ENCODE measurements around the gene FOXN3. TPM values are rescaled to one million over a fixed set of nuclear protein-coding genes. Genes with fewer than 3 reads are reported as not detected.

The FOXN3 gene
- 10 to 100 TPM; 42.3 to 61.6 TPM for total RNA-seq

GRCh38 chr14:89417091-89417464 is at the start of gene FOXN3:
Gene FOXN3, minus strand, starts transcription at chr14:89417233. Its CDS starts 4,757 bp downstream, at chr14:89412476.
- Histone ChIP-seq H3K27ac (peak within 1 kb of the TSS; percentile 93 to 95 (median 94)), H3K36me3 (replicated peaks in 1 of 2; ENCODE audit: insufficient read depth in 1 of 2, low read depth in 2 of 2) (no peaks in the 10 kb centered on the region), H3K27me3 (no peaks in the 10 kb centered on the region), H3K9me3 (no peaks in the 10 kb centered on the region), H3K4me3 (peak within 1 kb of the TSS; percentile 59 to 84), H3K4me1 (peaks cover 30% of the 10 kb centered on the region)
- peak; percentile 84 for ATAC-seq
- DNase-seq = peak; percentile 93 to 95 (median 93)
- intact Hi-C loops (cut with DNase I) = loop anchor here (10.0 kb wide), 1 partner anchor 382 kb away; no protein-coding TSS in a partner anchor
- TF ChIP-seq, protein P1, sequence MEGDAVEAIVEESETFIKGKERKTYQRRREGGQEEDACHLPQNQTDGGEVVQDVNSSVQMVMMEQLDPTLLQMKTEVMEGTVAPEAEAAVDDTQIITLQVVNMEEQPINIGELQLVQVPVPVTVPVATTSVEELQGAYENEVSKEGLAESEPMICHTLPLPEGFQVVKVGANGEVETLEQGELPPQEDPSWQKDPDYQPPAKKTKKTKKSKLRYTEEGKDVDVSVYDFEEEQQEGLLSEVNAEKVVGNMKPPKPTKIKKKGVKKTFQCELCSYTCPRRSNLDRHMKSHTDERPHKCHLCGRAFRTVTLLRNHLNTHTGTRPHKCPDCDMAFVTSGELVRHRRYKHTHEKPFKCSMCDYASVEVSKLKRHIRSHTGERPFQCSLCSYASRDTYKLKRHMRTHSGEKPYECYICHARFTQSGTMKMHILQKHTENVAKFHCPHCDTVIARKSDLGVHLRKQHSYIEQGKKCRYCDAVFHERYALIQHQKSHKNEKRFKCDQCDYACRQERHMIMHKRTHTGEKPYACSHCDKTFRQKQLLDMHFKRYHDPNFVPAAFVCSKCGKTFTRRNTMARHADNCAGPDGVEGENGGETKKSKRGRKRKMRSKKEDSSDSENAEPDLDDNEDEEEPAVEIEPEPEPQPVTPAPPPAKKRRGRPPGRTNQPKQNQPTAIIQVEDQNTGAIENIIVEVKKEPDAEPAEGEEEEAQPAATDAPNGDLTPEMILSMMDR (IDR thresholded peaks at IDR 0.05) = peak in 1 of 7 experiments; percentile 21
- peak in 2 of 3 donors; percentile 39 to 41 for TF ChIP-seq POLR2A (IDR thresholded peaks at IDR 0.05)
- 0% methylated on average over 3 to 37 of the region's 54 CpGs for WGBS, 2 donors

DNA sequence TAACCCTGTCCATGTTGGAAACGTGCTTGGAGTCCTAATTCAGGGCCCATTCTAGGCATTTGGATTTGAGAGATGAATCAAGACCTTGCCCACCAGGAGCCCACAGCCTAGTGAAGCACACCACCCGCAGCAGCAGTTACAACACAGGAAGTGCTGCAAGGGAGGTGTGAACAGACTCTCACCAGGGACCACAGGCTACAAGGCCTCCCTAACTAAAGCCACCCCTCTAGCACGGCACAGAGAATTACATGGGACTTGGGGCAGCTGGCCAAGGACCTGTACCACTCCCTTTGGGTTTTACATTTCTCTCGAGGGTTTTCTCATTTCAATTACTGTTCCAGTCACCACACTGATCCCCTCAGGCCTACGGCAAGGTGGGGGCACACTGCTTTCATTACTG is 49.5 kb upstream of the FOXN3 start:
- intact Hi-C loops (cut with DNase I) = no loop called here

GRCh38 chr14:89465876-89466275 is 48.8 kb upstream of the FOXN3 start:
- Histone ChIP-seq H3K27me3 (no peaks in the 10 kb centered on the region), H3K27ac (no peak overlapping the region), H3K36me3 (replicated peaks in 1 of 2; ENCODE audit: insufficient read depth in 1 of 2, low read depth in 2 of 2) (no peaks in the 10 kb centered on the region), H3K4me3 (no peak overlapping the region), H3K9me3 (no peaks in the 10 kb centered on the region), H3K4me1 (no peaks in the 10 kb centered on the region)
- WGBS, 2 donors = 70 to 72% methylated on average over 5 of the region's 5 CpGs
- TF ChIP-seq, protein P1 (IDR thresholded peaks at IDR 0.05) = no peak
- no peak for TF ChIP-seq POLR2A (IDR thresholded peaks at IDR 0.05)
- intact Hi-C loops (cut with DNase I) = no loop called here
- ATAC-seq = no peak
- DNase-seq = no peak

More for the DNA sequence above, 49.5 kb upstream of the FOXN3 start:
- WGBS, 2 donors = 75 to 100% methylated on average over 4 to 5 of the region's 5 CpGs
- DNase-seq = peak in 1 of 4 donors; percentile 6
- TF ChIP-seq POLR2A (IDR thresholded peaks at IDR 0.05) = no peak
- TF ChIP-seq, protein P1 (IDR thresholded peaks at IDR 0.05) = no peak
- Histone ChIP-seq H3K9me3 (no peaks in the 10 kb centered on the region), H3K4me3 (no peak overlapping the region), H3K27ac (no peak overlapping the region), H3K36me3 (replicated peaks in 1 of 2; ENCODE audit: insufficient read depth in 1 of 2, low read depth in 2 of 2) (no peaks in the 10 kb centered on the region), H3K27me3 (no peaks in the 10 kb centered on the region), H3K4me1 (no peaks in the 10 kb centered on the region)
- no peak for ATAC-seq

DNA sequence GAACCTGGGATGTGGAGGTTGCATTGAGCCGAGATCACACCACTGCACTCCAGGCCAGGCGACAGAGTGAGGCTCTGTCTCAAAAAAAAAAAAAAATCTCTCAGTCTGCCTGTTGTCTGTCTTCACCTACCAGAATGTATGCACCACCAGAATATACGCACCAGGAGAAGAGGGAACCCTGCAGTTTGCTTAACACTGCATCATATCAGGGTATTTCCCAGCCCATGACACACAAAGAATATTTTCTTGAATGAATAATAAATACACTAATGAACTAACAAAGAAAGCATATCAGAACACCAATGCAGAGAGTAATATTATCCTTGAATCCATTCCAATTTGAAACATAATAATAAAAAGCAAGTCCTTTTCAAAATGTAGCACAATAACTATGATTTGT is 44.2 kb upstream of the FOXN3 start:
- intact Hi-C loops (cut with DNase I) = no loop called here
- TF ChIP-seq, protein P1 (IDR thresholded peaks at IDR 0.05) = no peak
- TF ChIP-seq POLR2A (IDR thresholded peaks at IDR 0.05) = no peak
- H3K9me3 ChIP-seq = no peaks in the 10 kb centered on the region
- H3K27me3 ChIP-seq = no peaks in the 10 kb centered on the region
- WGBS, 2 donors = 90 to 100% methylated on average over 3 of the region's 3 CpGs
- no peak overlapping the region for H3K4me3 ChIP-seq
- H3K36me3 ChIP-seq (replicated peaks in 1 of 2; ENCODE audit: insufficient read depth in 1 of 2, low read depth in 2 of 2) = no peaks in the 10 kb centered on the region
- no peak for ATAC-seq
- no peaks in the 10 kb centered on the region for H3K4me1 ChIP-seq
- no peak overlapping the region for H3K27ac ChIP-seq
- no peak for DNase-seq

GRCh38 chr14:89458713-89459420 is 41.8 kb upstream of the FOXN3 start:
- ATAC-seq = no peak
- H3K36me3 ChIP-seq (replicated peaks in 1 of 2; ENCODE audit: insufficient read depth in 1 of 2, low read depth in 2 of 2) = no peaks in the 10 kb centered on the region
- H3K4me3 ChIP-seq = no peak overlapping the region
- WGBS, 2 donors = 70 to 79% methylated on average over 4 to 5 of the region's 5 CpGs
- H3K27ac ChIP-seq = no peak overlapping the region
- no peak for DNase-seq
- intact Hi-C loops (cut with DNase I) = no loop called here
- no peaks in the 10 kb centered on the region for H3K9me3 ChIP-seq
- TF ChIP-seq, protein P1 (IDR thresholded peaks at IDR 0.05) = no peak
- TF ChIP-seq POLR2A (IDR thresholded peaks at IDR 0.05) = no peak
- H3K27me3 ChIP-seq = no peaks in the 10 kb centered on the region
- peaks cover 7% of the 10 kb centered on the region for H3K4me1 ChIP-seq
